Activated T-helper 1 cell treated with anti-CD3 and anti-CD28 coated beads, Interleukin-12 subunit alpha, Interleukin-12 subunit beta, Interleukin-2, Interleukin-4 antibody, amounts not matched to agents 30 ng/mL and 10 ng/mL and 1 ng/mL, durations not matched to agents 14 hours and 24 hours and 36 hours (primary cell): ENCODE data around the gene FNDC3A. TPM values are rescaled to one million over a fixed set of nuclear protein-coding genes. Genes with fewer than 3 reads are reported as not detected.
"Not testable (repeated sequence)": the region's sequence is repeated elsewhere in the genome, so short reads cannot be mapped to it uniquely, and the experiment has no call there.

ENCODE experiments used
- DNase-seq: peaks from one replicate; pipeline ENCODE4 v3.0.0; 2021; ENCODE audit warnings: low spot score
- H3K27ac Mint-ChIP-seq: one replicate; pipeline ENCODE4 v1.8.0; 2021; ENCODE audit warnings: mild to moderate bottlenecking, mixed read lengths
- H3K27me3 Mint-ChIP-seq: one replicate; pipeline ENCODE4 v1.8.0; 2022; ENCODE audit warnings: mild to moderate bottlenecking, moderate library complexity, mixed read lengths; ENCODE audit not compliant: insufficient read depth
- H3K36me3 Mint-ChIP-seq: one replicate; pipeline ENCODE4 v1.8.0; 2021; ENCODE audit warnings: low read depth, mixed read lengths
- H3K4me1 Mint-ChIP-seq: one replicate; pipeline ENCODE4 v1.8.0; 2021; ENCODE audit warnings: low read depth, mixed read lengths
- H3K4me3 Mint-ChIP-seq: one replicate; pipeline ENCODE4 v1.8.0; 2021; ENCODE audit warnings: mild to moderate bottlenecking, moderate library complexity, mixed read lengths
- H3K9me3 Mint-ChIP-seq: one replicate; pipeline ENCODE4 v1.8.0; 2021; ENCODE audit warnings: mixed read lengths
- intact Hi-C: fragments of 100-400 bp; cut with micrococcal nuclease; formaldehyde crosslinking; loops from one replicate; pipeline ENCODE4 v1.15.1; 2024
- total RNA-seq: library from RNA; stranded (reverse); gene quantifications from 2 replicates; pipeline ENCODE4 v1.2.3, GENCODE V29; 2022

The FNDC3A gene
- total RNA-seq, 1 donor from 2014 or later, result 26.9 TPM

- H3K4me3 Mint-ChIP-seq, result no peak overlapping the region
- no peaks in the 10 kb centered on the region for H3K9me3 Mint-ChIP-seq
- H3K27me3 Mint-ChIP-seq, result no peaks in the 10 kb centered on the region
- H3K27ac Mint-ChIP-seq, result no peak overlapping the region
- intact Hi-C loops, result no loop called here
- DNase-seq, result no peak
- peaks cover 11% of the 10 kb centered on the region for H3K4me1 Mint-ChIP-seq
- H3K36me3 Mint-ChIP-seq, result peaks cover 12% of the 10 kb centered on the region
Observed at GRCh38 chr13:49058761-49059160, 83.0 kb downstream of the FNDC3A start.

- Mint-ChIP-seq H3K4me1 (peaks cover 11% of the 10 kb centered on the region), H3K27me3 (no peaks in the 10 kb centered on the region), H3K9me3 (no peaks in the 10 kb centered on the region), H3K4me3 (no peak overlapping the region), H3K36me3 (peaks cover 20% of the 10 kb centered on the region), H3K27ac (no peak overlapping the region)
- DNase-seq, result no peak
- intact Hi-C loops, result no loop called here
Observed at GRCh38 chr13:49060678-49061387, 85.1 kb downstream of the FNDC3A start.

- H3K9me3 Mint-ChIP-seq, H3K4me3 Mint-ChIP-seq, DNase-seq: not testable (repeated sequence)
Observed at GRCh38 chr13:49061388-49061752, 85.7 kb downstream of the FNDC3A start.

GRCh38 chr13:49062297-49062896 is 86.7 kb downstream of the FNDC3A start:
- H3K9me3 Mint-ChIP-seq, result no peaks in the 10 kb centered on the region
- peaks cover 11% of the 10 kb centered on the region for H3K4me1 Mint-ChIP-seq
- DNase-seq, result no peak
- H3K4me3 Mint-ChIP-seq, result no peak overlapping the region
- H3K27me3 Mint-ChIP-seq, result no peaks in the 10 kb centered on the region
- peaks cover 19% of the 10 kb centered on the region for H3K36me3 Mint-ChIP-seq
- intact Hi-C loops, result no loop called here
- no peak overlapping the region for H3K27ac Mint-ChIP-seq

More at GRCh38 chr13:49061388-49061752, 85.7 kb downstream of the FNDC3A start:
- intact Hi-C loops, H3K27ac Mint-ChIP-seq, H3K27me3 Mint-ChIP-seq: not testable (repeated sequence)
- Mint-ChIP-seq H3K36me3 (peaks cover 20% of the 10 kb centered on the region), H3K4me1 (peaks cover 11% of the 10 kb centered on the region)

GRCh38 chr13:49063011-49063410 is 87.3 kb downstream of the FNDC3A start:
- H3K27ac Mint-ChIP-seq, result no peak overlapping the region
- H3K9me3 Mint-ChIP-seq, result no peaks in the 10 kb centered on the region
- H3K27me3 Mint-ChIP-seq, result no peaks in the 10 kb centered on the region
- no peak for DNase-seq
- peaks cover 11% of the 10 kb centered on the region for H3K4me1 Mint-ChIP-seq
- peaks cover 16% of the 10 kb centered on the region for H3K36me3 Mint-ChIP-seq
- intact Hi-C loops, result no loop called here
- H3K4me3 Mint-ChIP-seq, result no peak overlapping the region

- intact Hi-C loops, result no loop called here
- Mint-ChIP-seq H3K27ac (no peak overlapping the region), H3K27me3 (no peaks in the 10 kb centered on the region), H3K4me1 (peaks cover 11% of the 10 kb centered on the region), H3K4me3 (no peak overlapping the region), H3K9me3 (peaks cover under 1% of the 10 kb centered on the region), H3K36me3 (peaks cover 17% of the 10 kb centered on the region)
- DNase-seq, result no peak
Observed at GRCh38 chr13:49063497-49063896, 87.8 kb downstream of the FNDC3A start.

- Mint-ChIP-seq H3K27me3 (no peaks in the 10 kb centered on the region), H3K9me3 (peaks cover 5% of the 10 kb centered on the region), H3K4me1 (peaks cover 11% of the 10 kb centered on the region), H3K36me3 (peaks cover 20% of the 10 kb centered on the region), H3K4me3 (no peak overlapping the region), H3K27ac (no peak overlapping the region)
- no peak for DNase-seq
- intact Hi-C loops, result no loop called here
Observed at GRCh38 chr13:49064476-49064875, 88.8 kb downstream of the FNDC3A start.

GRCh38 chr13:49066856-49067255 is 91.1 kb downstream of the FNDC3A start:
- Mint-ChIP-seq H3K9me3 (peaks cover 5% of the 10 kb centered on the region), H3K27me3 (no peaks in the 10 kb centered on the region), H3K36me3 (peaks cover 23% of the 10 kb centered on the region), H3K27ac (no peak overlapping the region), H3K4me1 (peaks cover 9% of the 10 kb centered on the region), H3K4me3 (no peak overlapping the region)
- intact Hi-C loops, result no loop called here
- DNase-seq, result no peak

GRCh38 chr13:49068498-49068897 is 92.8 kb downstream of the FNDC3A start:
- H3K4me1 Mint-ChIP-seq, intact Hi-C loops: not testable (repeated sequence)

GRCh38 chr13:49070021-49070420 is 94.3 kb downstream of the FNDC3A start:
- DNase-seq, result not testable (repeated sequence)

More at GRCh38 chr13:49068498-49068897, 92.8 kb downstream of the FNDC3A start:
- H3K36me3 Mint-ChIP-seq, result peaks cover 23% of the 10 kb centered on the region
- not testable (repeated sequence) for DNase-seq, H3K27ac Mint-ChIP-seq, H3K9me3 Mint-ChIP-seq, H3K27me3 Mint-ChIP-seq, H3K4me3 Mint-ChIP-seq

GRCh38 chr13:49071341-49071937 is 95.7 kb downstream of the FNDC3A start:
- Mint-ChIP-seq H3K27ac (no peak overlapping the region), H3K4me1 (no peaks in the 10 kb centered on the region), H3K9me3 (peaks cover 5% of the 10 kb centered on the region), H3K4me3 (no peak overlapping the region), H3K36me3 (peaks cover 21% of the 10 kb centered on the region), H3K27me3 (no peaks in the 10 kb centered on the region)
- intact Hi-C loops, result no loop called here
- no peak for DNase-seq

More at GRCh38 chr13:49070021-49070420, 94.3 kb downstream of the FNDC3A start:
- intact Hi-C loops, H3K9me3 Mint-ChIP-seq, H3K4me1 Mint-ChIP-seq, H3K4me3 Mint-ChIP-seq, H3K27me3 Mint-ChIP-seq, H3K27ac Mint-ChIP-seq: not testable (repeated sequence)
- H3K36me3 Mint-ChIP-seq, result peaks cover 23% of the 10 kb centered on the region

GRCh38 chr13:49082653-49083536 is 107.2 kb downstream of the FNDC3A start:
- DNase-seq, result no peak
- Mint-ChIP-seq H3K27me3 (no peaks in the 10 kb centered on the region), H3K9me3 (no peaks in the 10 kb centered on the region), H3K36me3 (peaks cover 31% of the 10 kb centered on the region), H3K4me3 (no peak overlapping the region), H3K4me1 (peaks cover 5% of the 10 kb centered on the region), H3K27ac (no peak overlapping the region)
- intact Hi-C loops, result no loop called here
